ENCODE results near the gene HIVEP2. TPM values are rescaled to one million over a fixed set of nuclear protein-coding genes. Genes with fewer than 3 reads are reported as not detected.

Gene HIVEP2
- total and polyA plus RNA-seq, 5 experiments from 2014 or later = 6.5 to 99.2 (median 17.1) TPM

DNA sequence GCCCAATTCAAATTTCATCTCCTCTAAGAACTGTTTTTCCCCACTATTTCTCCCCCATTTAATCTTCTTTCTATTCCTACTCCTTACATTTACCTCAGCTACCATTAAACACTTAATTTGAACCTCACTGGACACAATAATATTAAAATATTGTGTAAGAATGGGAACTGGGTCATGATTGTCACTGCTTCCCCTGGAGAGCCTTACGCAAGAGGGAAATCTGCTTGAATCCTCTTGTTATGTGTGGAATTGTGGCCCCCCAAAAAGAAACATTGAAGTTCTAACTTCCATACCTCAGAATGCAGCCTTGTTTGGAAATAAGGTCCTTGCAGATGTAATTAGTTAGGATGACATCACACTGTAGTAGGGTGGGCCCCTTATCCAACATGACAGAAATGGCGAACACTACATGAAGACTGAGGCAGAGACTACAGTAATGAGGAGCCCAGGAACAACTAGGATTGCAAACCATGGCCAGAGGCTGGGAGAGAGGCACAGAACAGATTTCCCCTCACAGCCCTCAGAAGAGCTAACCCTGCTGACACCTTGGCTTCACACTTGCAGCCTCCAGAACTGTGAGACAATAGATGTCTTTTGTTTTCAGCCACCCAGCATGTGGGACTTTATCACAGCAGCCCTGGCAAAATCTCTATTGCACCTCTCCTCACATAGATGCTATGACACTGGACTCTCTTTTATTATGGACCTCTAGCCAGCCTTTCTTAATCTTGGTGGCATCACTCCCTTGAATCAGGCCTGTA lies 29.9 kb downstream of the HIVEP2 start:
- Mint-ChIP-seq H3K27me3 (no peaks in the 10 kb centered on the region), H3K4me3 (peak overlapping the region in 8 of 10 donors; percentile 19 to 62 (median 44)), H3K4me1 (peaks cover 36 to 90% (median 77%) of the 10 kb centered on the region in 4 donors), H3K36me3 (peaks cover 0 to 16% (median 5%) of the 10 kb centered on the region in 3 donors), H3K9me3 (no peaks in the 10 kb centered on the region), H3K27ac (peak overlapping the region in 9 of 10 donors; percentile 73 to 100 (median 98))
- ATAC-seq (no peak), DNase-seq (no peak)
- POLR2A ChIA-PET = interaction anchor here (1.1 to 8.8 kb wide), 6 partner anchors 8 to 32 kb away, joined by 3 to 50 read pairs (median 5); no protein-coding TSS in a partner anchor

GRCh38 chr6:142914369-142914768 lies 30.6 kb downstream of the HIVEP2 start:
- H3K4me1 Mint-ChIP-seq = peaks cover 36 to 90% (median 79%) of the 10 kb centered on the region in 4 donors
- H3K27ac Mint-ChIP-seq = peak overlapping the region in 9 of 10 donors; percentile 73 to 100 (median 99)
- H3K27me3 Mint-ChIP-seq = no peaks in the 10 kb centered on the region
- POLR2A ChIA-PET = interaction anchor here (0.7 to 8.8 kb wide), 7 partner anchors 13 to 89 kb away, joined by 3 to 50 read pairs (median 4); no protein-coding TSS in a partner anchor
- no peaks in the 10 kb centered on the region for H3K9me3 Mint-ChIP-seq
- H3K4me3 Mint-ChIP-seq = peak overlapping the region in 2 of 10 donors; percentile 4 to 19
- peaks cover 0 to 16% (median 5%) of the 10 kb centered on the region in 3 donors for H3K36me3 Mint-ChIP-seq
- no peak for DNase-seq
- ATAC-seq = no peak

DNA sequence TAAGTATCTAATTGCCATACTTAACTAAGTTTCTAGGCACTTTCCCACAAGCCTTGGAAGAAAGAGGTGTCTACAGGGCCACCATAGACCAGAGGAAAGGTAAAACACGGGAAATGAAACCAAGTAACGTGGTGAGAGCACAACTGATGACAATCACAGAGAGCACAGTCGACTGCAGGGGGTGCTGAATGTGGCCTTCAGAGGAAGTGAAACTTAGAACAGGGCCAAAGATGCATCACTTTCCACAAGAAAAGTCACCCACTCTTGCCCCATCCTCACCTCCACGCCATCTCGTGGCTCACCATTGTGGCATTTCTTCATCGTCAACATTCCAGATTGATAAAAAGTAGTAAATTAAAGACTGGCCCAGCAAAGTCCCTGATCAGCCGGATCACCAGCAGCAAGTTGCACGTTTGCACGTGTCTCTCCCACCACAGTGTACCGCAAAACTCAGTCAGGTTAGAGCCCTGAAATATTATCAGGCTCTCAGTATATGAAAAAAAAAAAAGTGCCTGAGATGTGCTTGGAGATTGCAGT lies 31.4 kb downstream of the HIVEP2 start:
- peaks cover 36 to 84% (median 75%) of the 10 kb centered on the region in 4 donors for H3K4me1 Mint-ChIP-seq
- DNase-seq (peak; percentile 24 to 85 (median 72)), ATAC-seq (peak; percentile 84 to 93)
- POLR2A ChIA-PET = interaction anchor here (0.7 to 8.8 kb wide), 10 partner anchors 9 to 88 kb away, joined by 3 to 50 read pairs (median 4); no protein-coding TSS in a partner anchor
- no peaks in the 10 kb centered on the region for H3K27me3 Mint-ChIP-seq
- peak overlapping the region in 9 of 10 donors; percentile 96 to 100 (median 99) for H3K27ac Mint-ChIP-seq
- H3K9me3 Mint-ChIP-seq = no peaks in the 10 kb centered on the region
- H3K4me3 Mint-ChIP-seq = peak overlapping the region; percentile 74 to 93 (median 88)
- peaks cover 0 to 16% (median 5%) of the 10 kb centered on the region in 3 donors for H3K36me3 Mint-ChIP-seq

GRCh38 chr6:142913036-142913510 lies 31.9 kb downstream of the HIVEP2 start:
- H3K27ac Mint-ChIP-seq = peak overlapping the region in 9 of 10 donors; percentile 96 to 100 (median 99)
- peaks cover 0 to 11% (median 2%) of the 10 kb centered on the region in 3 donors for H3K36me3 Mint-ChIP-seq
- POLR2A ChIA-PET = interaction anchor here (0.7 to 8.8 kb wide), 6 partner anchors 10 to 34 kb away, joined by 3 to 50 read pairs (median 4); no protein-coding TSS in a partner anchor
- peaks cover 36 to 85% (median 76%) of the 10 kb centered on the region in 4 donors for H3K4me1 Mint-ChIP-seq
- no peak for DNase-seq
- ATAC-seq = peak; percentile 25 to 42
- peak overlapping the region; percentile 74 to 93 (median 88) for H3K4me3 Mint-ChIP-seq
- H3K27me3 Mint-ChIP-seq = no peaks in the 10 kb centered on the region
- peaks cover 0 to 2% (median 0%) of the 10 kb centered on the region in 9 donors for H3K9me3 Mint-ChIP-seq

DNA sequence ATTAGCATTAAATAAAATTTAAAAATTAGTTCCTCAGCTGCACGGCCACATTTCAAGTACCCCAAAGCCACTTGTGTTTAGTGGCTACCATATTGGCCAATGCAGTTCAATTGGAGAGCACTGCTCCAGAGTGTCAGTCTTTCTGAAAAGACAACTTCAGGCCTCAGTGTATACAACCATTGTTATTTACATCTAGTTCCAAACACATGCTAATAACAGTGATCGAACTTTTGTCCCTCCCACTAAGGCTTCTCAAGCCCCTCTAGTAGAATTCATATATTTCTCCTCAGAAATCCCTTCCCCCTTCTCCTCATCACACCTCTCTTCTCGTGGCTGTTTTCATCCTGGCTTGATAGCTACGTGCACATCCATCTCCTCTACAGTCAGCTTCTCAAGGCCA lies 32.9 kb downstream of the HIVEP2 start:
- DNase-seq (no peak), ATAC-seq (no peak)
- Mint-ChIP-seq H3K27me3 (no peaks in the 10 kb centered on the region), H3K27ac (peak overlapping the region in 9 of 10 donors; percentile 96 to 100 (median 99)), H3K36me3 (peaks cover 0 to 7% (median under 1%) of the 10 kb centered on the region in 3 donors), H3K4me1 (peaks cover 43 to 90% (median 83%) of the 10 kb centered on the region in 4 donors), H3K9me3 (peaks cover 0 to 3% (median 0%) of the 10 kb centered on the region in 9 donors), H3K4me3 (peak overlapping the region in 9 of 10 donors; percentile 80 to 93 (median 89))
- POLR2A ChIA-PET = interaction anchor here (0.6 to 8.8 kb wide), 5 partner anchors 10 to 46 kb away, joined by 4 to 50 read pairs (median 7); partner anchors contain the start of gene HIVEP2

DNA sequence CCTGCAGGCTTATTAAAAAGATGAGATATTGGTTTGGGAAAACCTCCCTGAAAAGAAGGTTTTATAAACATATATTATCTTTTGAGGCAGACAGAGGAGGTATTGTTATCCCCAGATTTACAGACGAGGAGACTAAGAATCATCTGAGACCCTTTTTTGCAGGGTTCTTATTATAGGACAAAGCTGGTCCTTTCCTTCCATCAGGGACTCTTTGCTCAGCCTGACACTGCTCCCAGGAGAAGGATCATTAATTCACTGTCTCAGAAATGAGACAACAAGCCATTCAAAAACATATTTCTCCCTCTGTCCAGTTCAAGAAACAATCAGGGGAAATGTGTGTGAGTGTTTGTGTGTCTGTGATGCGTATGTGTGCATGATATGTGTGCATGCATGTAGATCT lies 33.5 kb downstream of the HIVEP2 start:
- Mint-ChIP-seq H3K4me1 (peaks cover 46 to 92% (median 86%) of the 10 kb centered on the region in 4 donors), H3K27ac (peak overlapping the region in 9 of 10 donors; percentile 57 to 100 (median 87)), H3K9me3 (peaks cover 0 to 3% (median 0%) of the 10 kb centered on the region in 9 donors), H3K4me3 (peak overlapping the region in 3 of 10 donors; percentile 3 to 54 (median 15)), H3K27me3 (no peaks in the 10 kb centered on the region), H3K36me3 (peaks cover 0 to 5% (median 2%) of the 10 kb centered on the region in 3 donors)
- DNase-seq (no peak), ATAC-seq (no peak)
- POLR2A ChIA-PET = interaction anchor here (4.0 to 8.8 kb wide), 2 partner anchors 10 to 16 kb away, joined by 19 to 50 read pairs; no protein-coding TSS in a partner anchor

- Mint-ChIP-seq H3K9me3 (peaks cover 0 to 3% (median 0%) of the 10 kb centered on the region in 9 donors), H3K27ac (peak overlapping the region in 9 of 10 donors; percentile 75 to 100 (median 90)), H3K4me3 (peak overlapping the region in 9 of 10 donors; percentile 25 to 73 (median 43)), H3K36me3 (peaks cover 0 to 2% (median under 1%) of the 10 kb centered on the region in 3 donors), H3K4me1 (peaks cover 33 to 83% (median 73%) of the 10 kb centered on the region in 4 donors), H3K27me3 (no peaks in the 10 kb centered on the region)
- ATAC-seq (peak in 1 of 2 donors; percentile 22), DNase-seq (peak in 2 of 10 donors; percentile 23 to 30)
- POLR2A ChIA-PET = interaction anchor here (0.5 to 2.7 kb wide), 8 partner anchors 9 to 321 kb away, joined by 3 to 24 read pairs (median 4); no protein-coding TSS in a partner anchor
These were observed 35.3 kb downstream of the HIVEP2 start for GRCh38 chr6:142909686-142910085.

- DNase-seq (no peak), ATAC-seq (no peak)
- peak overlapping the region in 9 of 10 donors; percentile 75 to 94 (median 85) for H3K4me3 Mint-ChIP-seq
- H3K27me3 Mint-ChIP-seq = no peaks in the 10 kb centered on the region
- H3K9me3 Mint-ChIP-seq = peaks cover 0 to 3% (median 0%) of the 10 kb centered on the region in 9 donors
- peaks cover 0 to 2% (median 0%) of the 10 kb centered on the region in 3 donors for H3K36me3 Mint-ChIP-seq
- H3K4me1 Mint-ChIP-seq = peaks cover 31 to 83% (median 76%) of the 10 kb centered on the region in 4 donors
- POLR2A ChIA-PET = interaction anchor here (1.3 to 2.3 kb wide), 3 partner anchors 12 to 51 kb away, joined by 7 to 10 read pairs (median 8); no protein-coding TSS in a partner anchor
- peak overlapping the region in 9 of 10 donors; percentile 88 to 100 (median 92) for H3K27ac Mint-ChIP-seq
These were observed 36.7 kb downstream of the HIVEP2 start for GRCh38 chr6:142908235-142908634.

- Mint-ChIP-seq H3K27me3 (no peaks in the 10 kb centered on the region), H3K27ac (peak overlapping the region in 9 of 10 donors; percentile 88 to 100 (median 92)), H3K4me3 (peak overlapping the region; percentile 75 to 94 (median 85)), H3K4me1 (peaks cover 27 to 83% (median 75%) of the 10 kb centered on the region in 4 donors), H3K9me3 (peaks cover 0 to 3% (median 0%) of the 10 kb centered on the region in 9 donors), H3K36me3 (peaks cover 0 to 2% (median 0%) of the 10 kb centered on the region in 3 donors)
- ATAC-seq (peak; percentile 21 to 46), DNase-seq (peak in 2 of 10 donors; percentile 6 to 27)
- POLR2A ChIA-PET = interaction anchor here (1.0 to 8.3 kb wide), 7 partner anchors 8 to 50 kb away, joined by 3 to 106 read pairs (median 7); no protein-coding TSS in a partner anchor
These were observed 37.4 kb downstream of the HIVEP2 start for GRCh38 chr6:142907544-142907943.

- H3K27ac Mint-ChIP-seq = peak overlapping the region in 9 of 10 donors; percentile 88 to 100 (median 92)
These were observed 38.0 kb downstream of the HIVEP2 start for GRCh38 chr6:142906945-142907470.

GRCh38 chr6:142903812-142904211 lies 41.2 kb downstream of the HIVEP2 start:
- Mint-ChIP-seq H3K9me3 (peaks cover 0 to 3% (median 0%) of the 10 kb centered on the region in 9 donors), H3K27ac (peak overlapping the region in 2 of 10 donors; percentile 95 to 98), H3K36me3 (peaks cover 0 to 2% (median 0%) of the 10 kb centered on the region in 3 donors), H3K4me3 (peak overlapping the region in 9 of 10 donors; percentile 50 to 84 (median 79)), H3K27me3 (no peaks in the 10 kb centered on the region), H3K4me1 (peaks cover 32 to 79% (median 63%) of the 10 kb centered on the region in 4 donors)
- peak in 3 of 10 donors; percentile 16 to 49 (median 40) for DNase-seq
- POLR2A ChIA-PET = interaction anchor here (1.2 to 8.3 kb wide), 3 partner anchors 15 to 46 kb away, joined by 3 to 106 read pairs (median 32); no protein-coding TSS in a partner anchor
- peak in 1 of 2 donors; percentile 21 for ATAC-seq

More at GRCh38 chr6:142906945-142907470, 38.0 kb downstream of the HIVEP2 start:
- H3K36me3 Mint-ChIP-seq = peaks cover 0 to 2% (median 0%) of the 10 kb centered on the region in 3 donors
- H3K9me3 Mint-ChIP-seq = peaks cover 0 to 3% (median 0%) of the 10 kb centered on the region in 9 donors
- DNase-seq = peak in 2 of 10 donors; percentile 27 to 45
- peak overlapping the region; percentile 75 to 94 (median 85) for H3K4me3 Mint-ChIP-seq
- POLR2A ChIA-PET = interaction anchor here (1.0 to 8.3 kb wide), 8 partner anchors 9 to 50 kb away, joined by 3 to 106 read pairs (median 7); no protein-coding TSS in a partner anchor
- peaks cover 24 to 84% (median 75%) of the 10 kb centered on the region in 4 donors for H3K4me1 Mint-ChIP-seq
- peak; percentile 21 to 38 for ATAC-seq
- no peaks in the 10 kb centered on the region for H3K27me3 Mint-ChIP-seq
